HepG2 (cell line): ENCODE measurements around the gene GPR62. TPM values are rescaled to one million over a fixed set of nuclear protein-coding genes. Genes with fewer than 3 reads are reported as not detected.

Experiments used
- ATF7-NPFF ChIP-seq: sonication (generic); formaldehyde crosslinking; IDR thresholded peaks from 2 replicates; pipeline ENCODE4 v1.8.1; 2023; ENCODE audit warnings: mild to moderate bottlenecking, low read depth, missing genetic modification reagents, moderate library complexity
- CENPT ChIP-seq: sonication (generic); formaldehyde crosslinking; IDR thresholded peaks from 2 replicates; pipeline ENCODE4 v1.8.0; 2022; ENCODE audit warnings: low read depth, mild to moderate bottlenecking, moderate library complexity, missing genetic modification reagents
- NKX3-1 ChIP-seq: sonication (generic); formaldehyde crosslinking; IDR thresholded peaks from 2 replicates; pipeline ENCODE4 v1.5.0; 2020; ENCODE audit warnings: missing genetic modification reagents
- NONO ChIP-seq, 2 experiments: fragments of 450-650 bp in 1 of 2; sonication (generic) in 1 of 2; formaldehyde crosslinking in 1 of 2; IDR thresholded peaks in 1 of 2; conservative IDR thresholded peaks in 1 of 2; 2 replicates each; pipeline versions ENCODE4 v1.6.1 to v1.8.0; 2017 to 2022; ENCODE audit warnings: mild to moderate bottlenecking in 1 of 2, missing genetic modification reagents in 1 of 2, moderate library complexity in 1 of 2
- RFXAP ChIP-seq: sonication (generic); formaldehyde crosslinking; IDR thresholded peaks from 2 replicates; pipeline ENCODE4 v1.4.0; 2020; ENCODE audit warnings: missing genetic modification reagents, borderline replicate concordance
- SKI ChIP-seq: fragments of 450-650 bp; IDR thresholded peaks from one replicate; pipeline ENCODE4 v1.6.1; 2018; ENCODE audit warnings: mild to moderate bottlenecking; ENCODE audit not compliant: partially characterized antibody
- SNAI1 ChIP-seq: sonication (generic); formaldehyde crosslinking; IDR thresholded peaks from 2 replicates; pipeline ENCODE4 v1.5.0; 2020; ENCODE audit warnings: mild to moderate bottlenecking, missing genetic modification reagents, borderline replicate concordance
- TFDP2 ChIP-seq: sonication (generic); formaldehyde crosslinking; IDR thresholded peaks from 2 replicates; pipeline ENCODE4 v1.4.0; 2020; ENCODE audit warnings: missing genetic modification reagents
- THYN1 ChIP-seq: sonication (generic); formaldehyde crosslinking; IDR thresholded peaks from 2 replicates; pipeline ENCODE4 v1.8.1; 2023; ENCODE audit warnings: low read depth, mild to moderate bottlenecking, moderate library complexity, missing genetic modification reagents, borderline replicate concordance
- ZFP37 ChIP-seq: sonication (generic); formaldehyde crosslinking; IDR thresholded peaks from 2 replicates; pipeline ENCODE4 v1.4.0; 2020; ENCODE audit warnings: missing genetic modification reagents, borderline replicate concordance
- ZMAT5 ChIP-seq: sonication (generic); formaldehyde crosslinking; IDR thresholded peaks from 2 replicates; pipeline ENCODE4 v1.5.0; 2020; ENCODE audit warnings: mild to moderate bottlenecking, low read depth, missing genetic modification reagents, borderline replicate concordance
- ZNF205 ChIP-seq: IDR thresholded peaks from 2 replicates; pipeline ENCODE4 v1.6.1; 2018; ENCODE audit warnings: missing biosample characterization, missing genetic modification reagents
- ZNF318 ChIP-seq: sonication (generic); formaldehyde crosslinking; IDR thresholded peaks from 2 replicates; pipeline ENCODE4 v1.4.0; 2020; ENCODE audit warnings: mild to moderate bottlenecking, missing genetic modification reagents
- ZNF564 ChIP-seq: sonication (generic); formaldehyde crosslinking; IDR thresholded peaks from 2 replicates; pipeline ENCODE4 v1.8.1; 2023; ENCODE audit warnings: mild to moderate bottlenecking, missing genetic modification reagents
- ZNF782 ChIP-seq: sonication (generic); formaldehyde crosslinking; IDR thresholded peaks from 2 replicates; pipeline ENCODE4 v1.4.0; 2020; ENCODE audit warnings: missing genetic modification reagents, mild to moderate bottlenecking, borderline replicate concordance
- polyA plus RNA-seq, 8 experiments: library from polyadenylated mRNA; depleted of rRNA in 3 of 8; stranded (reverse) in 7 of 8; unstranded in 1 of 8; fragments of >200 nt; fragmentation: Illumina TruSeq in 4 of 8; extraction: Trizol in 4 of 8; gene quantifications; 2 replicates each; pipeline versions ENCODE4 v1.2.1 to v1.2.3, GENCODE V29; 2011 to 2016; ENCODE audit warnings: low read depth in 4 of 8, missing spikeins in 1 of 8, mixed read lengths in 1 of 8; ENCODE audit not compliant: insufficient read depth in 1 of 8
- total RNA-seq, 5 experiments: library from RNA; depleted of rRNA; stranded (reverse); fragments of >200 nt; fragmentation: Illumina TruSeq; extraction: Trizol; gene quantifications; 2 replicates each; pipeline ENCODE4 v1.2.3, GENCODE V29; 2016; ENCODE audit warnings: low read depth in 1 of 5

GPR62 gene
- total and polyA plus RNA-seq, 2 of the 13 experiments (the other 11 are each of a cell fraction or from before 2014, with no cell fraction given), result not detected

GRCh38 chr3:51941798-51942602 lies 13.2 kb upstream of the GPR62 start, which contains the start of the genes PARP3 and RRP9 (continued):
- peak; percentile 66 for TF ChIP-seq TFDP2 (CRISPR knock-in tag)
- TF ChIP-seq THYN1 (CRISPR knock-in tag), result no peak
- peak; percentile 83 for TF ChIP-seq SKI
- peak; percentile 28; the same call in 1 of the 2 replicates for TF ChIP-seq ATF7-NPFF (CRISPR knock-in tag)
- TF ChIP-seq ZNF564, result peak; percentile 28; the same call in 1 of the 2 replicates
- 0 out of 2 replicates have a peak, but pooled peaks have one; percentile 24 for TF ChIP-seq RFXAP (CRISPR knock-in tag)
- TF ChIP-seq NKX3-1 (CRISPR knock-in tag), result peak; percentile 57; the same call in 1 of the 2 replicates
- peak; percentile 86; the same call in 1 of the 2 replicates for TF ChIP-seq SNAI1 (CRISPR knock-in tag)
- TF ChIP-seq ZNF782 (CRISPR knock-in tag), result peak; percentile 89
- TF ChIP-seq ZNF205 (CRISPR knock-in tag), result peak; percentile 73; the same call in 1 of the 2 replicates
- no peak for TF ChIP-seq ZFP37
- TF ChIP-seq NONO (IDR thresholded peaks at IDR 0.05), result no peak
- TF ChIP-seq NONO (CRISPR knock-in tag; conservative IDR thresholded peaks at IDR 0.05), result peak; percentile 89
- TF ChIP-seq ZNF318 (CRISPR knock-in tag), result no peak
- no peak for TF ChIP-seq CENPT (CRISPR knock-in tag)
- TF ChIP-seq ZMAT5 (CRISPR knock-in tag), result no peak
